HepG2 (cell line): ENCODE measurements around the gene AGAP1. TPM values are rescaled to one million over a fixed set of nuclear protein-coding genes. Genes with fewer than 3 reads are reported as not detected.

Experiments
- ATAC-seq: fragments of 200-7000 bp; cut with Tn5 transposase; 3 replicates; pipeline ENCODE4 v1.9.1; 2020; ENCODE audit warnings: mild to moderate bottlenecking, moderate library complexity
- BruUV-seq: library from RNA; stranded (reverse); fragments of 400-500 nt; replicated peaks from 2 replicates; lab custom pipeline; 2021; lab: Mats Ljungman, UMichigan
- CTCF ChIA-PET: fragments of 300-600 bp; formaldehyde crosslinking; extraction: SDS; loops from one replicate; lab custom pipeline; 2021; ENCODE audit warnings: low total read pairs, inconsistent platforms, low intra/inter-chr PET ratio; lab: Yijun Ruan, JAX
- POLR2A ChIA-PET: fragments of 350-600 bp; sonication (Branson Sonifier 250); formaldehyde crosslinking; loops from one replicate; lab custom pipeline; 2020; ENCODE audit warnings: antibody characterized with exemption, inconsistent platforms; lab: Yijun Ruan, JAX
- DNase-seq: peaks from one replicate; pipeline ENCODE4 v3.0.0-alpha.2; 2015; ENCODE audit warnings: low spot score
- FAIRE-seq: peaks from 3 replicates; lab custom pipeline; 2011; peaks lifted over from hg19 to GRCh38; lab: Jason Lieb, UNC
- H2AFZ ChIP-seq: one replicate; pipeline ENCODE4 v1.6.1; 2011; ENCODE audit warnings: low read length, inconsistent platforms
- H3K27ac ChIP-seq: fragments of 300-600 bp; 3 replicates; pipeline ENCODE4 v1.8.0; 2011; ENCODE audit warnings: mixed run types, mild to moderate bottlenecking, mixed read lengths, low read length, inconsistent platforms; ENCODE audit not compliant: insufficient read depth; ENCODE audit errors: extremely low read length
- H3K27me3 ChIP-seq, 2 experiments: fragments of 200-600 bp in 1 of 2; 2 replicates in 1 of 2; 3 replicates in 1 of 2; pipeline versions ENCODE4 v1.6.0 to v1.8.0; 2011; ENCODE audit warnings: low read length in 2 of 2, mild to moderate bottlenecking in 2 of 2, moderate library complexity in 2 of 2, inconsistent platforms in 1 of 2; ENCODE audit not compliant: insufficient read depth in 2 of 2, control insufficient read depth in 1 of 2
- H3K36me3 ChIP-seq, 2 experiments: fragments of 200-600 bp in 1 of 2; replicated peaks in 1 of 2; 2 replicates in 1 of 2; 3 replicates in 1 of 2; pipeline versions ENCODE4 v1.5.1 to v1.8.0; 2011; ENCODE audit warnings: low read length in 2 of 2, inconsistent platforms in 1 of 2; ENCODE audit not compliant: insufficient read depth in 2 of 2, control insufficient read depth in 1 of 2
- H3K4me1 ChIP-seq: 2 replicates; pipeline ENCODE4 v1.5.1; 2012; ENCODE audit warnings: low read length, inconsistent platforms; ENCODE audit not compliant: insufficient read depth
- H3K4me2 ChIP-seq: 2 replicates; pipeline ENCODE4 v1.6.0; 2011; ENCODE audit warnings: low read depth, low read length, inconsistent platforms
- H3K4me3 ChIP-seq, 3 experiments: fragments of 200-600 bp in 1 of 3; sonication (generic), shearing (Covaris generic) in 1 of 3; replicated peaks in 1 of 3; 2 replicates each; pipeline ENCODE4 v1.5.1; 2011 to 2016; ENCODE audit warnings: low read length in 3 of 3, inconsistent platforms in 2 of 3, low read depth in 2 of 3, mild to moderate bottlenecking in 2 of 3, control low read depth in 1 of 3, mixed read lengths in 1 of 3; ENCODE audit not compliant: insufficient read depth in 1 of 3
- H3K79me2 ChIP-seq: one replicate; pipeline ENCODE4 v1.6.1; 2011; ENCODE audit warnings: low read length, inconsistent platforms; ENCODE audit not compliant: insufficient read depth
- H3K9ac ChIP-seq: 2 replicates; pipeline ENCODE4 v1.6.0; 2011; ENCODE audit warnings: mild to moderate bottlenecking, low read depth, low read length, inconsistent platforms; ENCODE audit not compliant: insufficient read depth
- H3K9me3 ChIP-seq: 2 replicates; pipeline ENCODE4 v1.5.1; 2012; ENCODE audit warnings: mild to moderate bottlenecking, low read length
- H4K20me1 ChIP-seq: 2 replicates; pipeline ENCODE4 v1.6.0; 2011; ENCODE audit warnings: inconsistent platforms, mild to moderate bottlenecking, low read length, moderate library complexity; ENCODE audit not compliant: insufficient read depth
- ESRRA ChIP-seq: sonication (generic); formaldehyde crosslinking; IDR thresholded peaks from 2 replicates; pipeline ENCODE4 v1.5.1; 2020; ENCODE audit warnings: mild to moderate bottlenecking, low read depth, missing genetic modification reagents
- NFYB ChIP-seq: sonication (generic); formaldehyde crosslinking; IDR thresholded peaks from 2 replicates; pipeline ENCODE4 v1.4.0; 2020; ENCODE audit warnings: missing genetic modification reagents
- PLRG1 ChIP-seq: fragments of 450-650 bp; conservative IDR thresholded peaks from 2 replicates; pipeline ENCODE4 v1.6.1; 2016
- REPIN1 ChIP-seq: sonication (generic); formaldehyde crosslinking; IDR thresholded peaks from 2 replicates; pipeline ENCODE4 v1.8.0; 2022; ENCODE audit warnings: missing genetic modification reagents, low read depth, mild to moderate bottlenecking, borderline replicate concordance
- SMARCE1 ChIP-seq: fragments of 450-650 bp; IDR thresholded peaks from 2 replicates; pipeline ENCODE4 v1.6.1; 2017; ENCODE audit warnings: borderline replicate concordance
- THAP9 ChIP-seq: sonication (generic); formaldehyde crosslinking; IDR thresholded peaks from 2 replicates; pipeline ENCODE4; 2020; ENCODE audit warnings: missing genetic modification reagents, mild to moderate bottlenecking, borderline replicate concordance
- TMF1 ChIP-seq: sonication (generic); formaldehyde crosslinking; IDR thresholded peaks from 2 replicates; pipeline ENCODE4 v1.8.1; 2022; ENCODE audit warnings: low read depth, missing genetic modification reagents
- ZNF160 ChIP-seq: sonication (generic); formaldehyde crosslinking; IDR thresholded peaks from 2 replicates; pipeline ENCODE4 v1.8.0; 2022; ENCODE audit warnings: mild to moderate bottlenecking, inconsistent platforms, missing genetic modification reagents
- WGBS: methylation state at CpG from one replicate; pipeline ENCODE4 v1.1.6; 2017; ENCODE audit warnings: low lambda C conversion rate; 5-methylcytosine and 5-hydroxymethylcytosine counted together
- in situ Hi-C: cut with HindIII; loops from 2 replicates; pipeline ENCODE4 v1.10.0; 2017; ENCODE audit warnings: low pct_unique_long_range_greater_than_20kb; ENCODE audit not compliant: extremely low pct_ligation_motif_present
- intact Hi-C: fragments of 100-400 bp; cut with micrococcal nuclease; formaldehyde crosslinking; loops from one replicate; pipeline ENCODE4 v1.10.0; 2022; ENCODE audit not compliant: unreplicated experiment
- polyA plus RNA-seq, 8 experiments: library from polyadenylated mRNA; depleted of rRNA in 3 of 8; stranded (reverse) in 7 of 8; unstranded in 1 of 8; fragments of >200 nt; fragmentation: Illumina TruSeq in 4 of 8; extraction: Trizol in 4 of 8; gene quantifications; 2 replicates each; pipeline versions ENCODE4 v1.2.1 to v1.2.3, GENCODE V29; 2011 to 2016; ENCODE audit warnings: low read depth in 4 of 8, missing spikeins in 1 of 8, mixed read lengths in 1 of 8; ENCODE audit not compliant: insufficient read depth in 1 of 8
- total RNA-seq, 5 experiments: library from RNA; depleted of rRNA; stranded (reverse); fragments of >200 nt; fragmentation: Illumina TruSeq; extraction: Trizol; gene quantifications; 2 replicates each; pipeline ENCODE4 v1.2.3, GENCODE V29; 2016; ENCODE audit warnings: low read depth in 1 of 5

AGAP1 gene
- total and polyA plus RNA-seq, 2 of the 13 experiments (the other 11 are each of a cell fraction or from before 2014, with no cell fraction given): 21.2 to 32.7 TPM

- Histone ChIP-seq H4K20me1 (peaks cover 50% of the 10 kb centered on the region), H3K4me3 (peak overlapping the region in 1 of 3 experiments; percentile 82; a peak in 1 of 6 replicates), H3K79me2 (peaks cover 35% of the 10 kb centered on the region), H3K27me3 (no peaks in the 10 kb centered on the region), H2AFZ (no peak overlapping the region), H3K9ac (no peak overlapping the region), H3K4me2 (peak overlapping the region; percentile 77; the same call in 1 of the 2 replicates), H3K27ac (no peak overlapping the region), H3K9me3 (no peaks in the 10 kb centered on the region), H3K36me3 (no peaks in the 10 kb centered on the region), H3K4me1 (peaks cover 47% of the 10 kb centered on the region)
- DNase-seq (no peak), ATAC-seq (no peak), FAIRE-seq (no peak)
- in situ Hi-C loops: no loop called here
- intact Hi-C loops: loop anchor here (10.0 kb wide), 1 partner anchor 74 kb away; no protein-coding TSS in a partner anchor
- TF ChIP-seq PLRG1 (no peak), REPIN1 (CRISPR knock-in tag) (no peak), THAP9 (CRISPR knock-in tag) (no peak), NFYB (CRISPR knock-in tag) (no peak), ZNF160 (CRISPR knock-in tag) (no peak), TMF1 (CRISPR knock-in tag) (no peak), SMARCE1 (no peak), ESRRA (CRISPR knock-in tag) (no peak)
- BruUV-seq: no TSS peak
- POLR2A ChIA-PET: no interaction called here
- 93% methylated on average over 44 of the region's 64 CpGs for WGBS
- CTCF ChIA-PET: interaction anchor here (1.5 kb wide), 1 partner anchor 76 kb away, joined by 7 read pairs; no protein-coding TSS in a partner anchor
Measured at GRCh38 chr2:235670974-235671787, 177.3 kb downstream of the AGAP1 start.
